ENCODE measurements around the gene DFFA. TPM values are rescaled to one million over a fixed set of nuclear protein-coding genes. Genes with fewer than 3 reads are reported as not detected.

DFFA gene
- total RNA-seq, 1 donor from 2014 or later = 39.8 TPM

GRCh38 chr1:10450156-10450814 is 22.0 kb downstream of the DFFA start:
- TF ChIP-seq CTCF (IDR thresholded peaks at IDR 0.05) = no peak
- DNase-seq (ENCODE audit: extremely low spot score, unreplicated experiment) = no peak
- Mint-ChIP-seq H3K4me3 (ENCODE audit: unreplicated experiment) (no peak overlapping the region), H3K27ac (ENCODE audit: unreplicated experiment) (peak overlapping the region; percentile 76), H3K36me3 (ENCODE audit: unreplicated experiment) (no peaks in the 10 kb centered on the region), H3K4me1 (ENCODE audit: unreplicated experiment) (peaks cover 31% of the 10 kb centered on the region), H3K9me3 (ENCODE audit: unreplicated experiment) (no peaks in the 10 kb centered on the region), H3K27me3 (ENCODE audit: unreplicated experiment) (no peaks in the 10 kb centered on the region)

- Mint-ChIP-seq H3K27me3 (ENCODE audit: unreplicated experiment) (no peaks in the 10 kb centered on the region), H3K27ac (ENCODE audit: unreplicated experiment) (peak within 1 kb of the TSS; percentile 76), H3K4me1 (ENCODE audit: unreplicated experiment) (peaks cover 31% of the 10 kb centered on the region), H3K9me3 (ENCODE audit: unreplicated experiment) (no peaks in the 10 kb centered on the region), H3K36me3 (ENCODE audit: unreplicated experiment) (no peaks in the 10 kb centered on the region), H3K4me3 (ENCODE audit: unreplicated experiment) (peak within 1 kb of the TSS; percentile 43)
- no peak for TF ChIP-seq CTCF (IDR thresholded peaks at IDR 0.05)
- DNase-seq (ENCODE audit: extremely low spot score, unreplicated experiment) = no peak
Measured at GRCh38 chr1:10449751-10450150, 22.6 kb downstream of the DFFA start, which contains the start of gene CORT. Gene CORT, plus strand, starts transcription at chr1:10450031. Its CDS starts 193 bp downstream, at chr1:10450224.

GRCh38 chr1:10446790-10447422 is 25.4 kb downstream of the DFFA start:
- Mint-ChIP-seq H3K4me3 (ENCODE audit: unreplicated experiment) (no peak overlapping the region), H3K27ac (ENCODE audit: unreplicated experiment) (no peak overlapping the region), H3K36me3 (ENCODE audit: unreplicated experiment) (peaks cover 2% of the 10 kb centered on the region), H3K9me3 (ENCODE audit: unreplicated experiment) (no peaks in the 10 kb centered on the region), H3K27me3 (ENCODE audit: unreplicated experiment) (no peaks in the 10 kb centered on the region), H3K4me1 (ENCODE audit: unreplicated experiment) (peaks cover 24% of the 10 kb centered on the region)
- DNase-seq (ENCODE audit: extremely low spot score, unreplicated experiment) = no peak
- no peak for TF ChIP-seq CTCF (IDR thresholded peaks at IDR 0.05)

DNA sequence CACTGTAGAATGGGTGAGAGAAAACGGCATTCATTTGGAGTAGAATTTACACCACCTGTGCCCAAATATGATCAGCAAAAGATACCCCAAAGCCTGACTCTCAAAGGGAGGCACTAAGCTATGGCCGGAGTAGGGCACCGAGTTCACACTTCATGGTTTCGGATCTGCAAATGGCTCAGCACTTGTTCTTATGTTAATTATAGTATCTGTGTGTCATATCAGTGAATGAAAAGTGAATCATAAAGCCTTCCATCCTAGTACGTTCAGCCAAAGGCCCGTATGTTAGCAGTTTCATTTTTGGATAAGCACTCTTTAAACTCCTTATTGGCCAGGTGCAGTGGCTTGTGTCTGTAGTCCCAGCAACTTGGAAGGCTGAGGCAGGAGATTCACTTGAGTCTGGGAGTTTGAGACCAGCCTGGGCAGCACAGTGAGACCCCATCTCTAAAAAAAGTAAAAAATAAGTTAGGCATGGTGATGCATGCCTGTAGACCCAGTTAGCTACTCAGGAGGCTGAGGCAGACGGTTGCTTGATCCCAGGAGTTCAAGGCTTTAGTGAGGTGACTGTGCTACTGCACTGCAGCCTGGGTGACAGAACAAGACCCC is 27.4 kb downstream of the DFFA start:
- Mint-ChIP-seq H3K4me1 (ENCODE audit: unreplicated experiment) (peaks cover 5% of the 10 kb centered on the region), H3K4me3 (ENCODE audit: unreplicated experiment) (no peak overlapping the region), H3K9me3 (ENCODE audit: unreplicated experiment) (no peaks in the 10 kb centered on the region), H3K36me3 (ENCODE audit: unreplicated experiment) (peaks cover 2% of the 10 kb centered on the region), H3K27me3 (ENCODE audit: unreplicated experiment) (no peaks in the 10 kb centered on the region), H3K27ac (ENCODE audit: unreplicated experiment) (no peak overlapping the region)
- no peak for TF ChIP-seq CTCF (IDR thresholded peaks at IDR 0.05)
- DNase-seq (ENCODE audit: extremely low spot score, unreplicated experiment) = no peak

DNA sequence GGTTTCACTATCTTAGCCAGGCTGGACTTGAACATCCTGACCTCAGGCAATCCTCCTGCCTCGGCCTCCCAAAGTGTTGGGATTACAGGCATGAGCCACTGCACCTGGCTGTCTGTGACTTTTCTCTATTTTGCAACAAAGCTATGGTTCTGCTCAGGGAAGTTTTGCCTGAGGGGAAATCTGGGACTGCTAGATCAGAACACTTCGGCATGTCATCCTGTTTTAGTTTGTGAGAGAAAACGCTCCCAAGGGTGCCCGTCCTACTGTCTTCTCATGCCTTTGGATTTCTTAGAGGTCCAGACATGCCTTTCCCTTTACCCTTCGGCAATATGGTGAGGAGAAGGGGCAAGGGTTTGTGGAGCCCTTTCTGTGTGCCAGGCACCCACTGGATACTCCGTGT is 28.1 kb downstream of the DFFA start:
- Mint-ChIP-seq H3K4me1 (ENCODE audit: unreplicated experiment) (no peaks in the 10 kb centered on the region), H3K4me3 (ENCODE audit: unreplicated experiment) (no peak overlapping the region), H3K9me3 (ENCODE audit: unreplicated experiment) (no peaks in the 10 kb centered on the region), H3K27ac (ENCODE audit: unreplicated experiment) (no peak overlapping the region), H3K27me3 (ENCODE audit: unreplicated experiment) (no peaks in the 10 kb centered on the region), H3K36me3 (ENCODE audit: unreplicated experiment) (peaks cover 2% of the 10 kb centered on the region)
- DNase-seq (ENCODE audit: extremely low spot score, unreplicated experiment) = no peak
- no peak for TF ChIP-seq CTCF (IDR thresholded peaks at IDR 0.05)
